Ovary (tissue), 3 donors: Measurements from ENCODE around the gene FMNL3.
"Not testable (repeated sequence)": the region's sequence is repeated elsewhere in the genome, so short reads cannot be mapped to it uniquely, and the experiment has no call there.

Source experiments
- EP300 ChIP-seq: sonication (generic); formaldehyde crosslinking; IDR thresholded peaks from one replicate; pipeline ENCODE4 v1.6.1; 2017; ENCODE audit warnings: antibody characterized with exemption
- POLR2A ChIP-seq: fragments of 450-650 bp; IDR thresholded peaks from one replicate; pipeline ENCODE4 v1.6.1; 2017; ENCODE audit warnings: antibody characterized with exemption, mild to moderate bottlenecking, moderate library complexity
- TF ChIP-seq, protein P1 (sequence below), 3 donors: fragments of 450-650 bp in 2 of 3; fragments of 200-600 bp in 1 of 3; IDR thresholded peaks; one replicate each; pipeline versions ENCODE4 v1.5.1 to v1.8.0; 2016 to 2022; ENCODE audit warnings: antibody characterized with exemption in 3 of 3, mild to moderate bottlenecking in 1 of 3
- donor health status: DM: no; HTN: no; CAD: no.

DNA sequence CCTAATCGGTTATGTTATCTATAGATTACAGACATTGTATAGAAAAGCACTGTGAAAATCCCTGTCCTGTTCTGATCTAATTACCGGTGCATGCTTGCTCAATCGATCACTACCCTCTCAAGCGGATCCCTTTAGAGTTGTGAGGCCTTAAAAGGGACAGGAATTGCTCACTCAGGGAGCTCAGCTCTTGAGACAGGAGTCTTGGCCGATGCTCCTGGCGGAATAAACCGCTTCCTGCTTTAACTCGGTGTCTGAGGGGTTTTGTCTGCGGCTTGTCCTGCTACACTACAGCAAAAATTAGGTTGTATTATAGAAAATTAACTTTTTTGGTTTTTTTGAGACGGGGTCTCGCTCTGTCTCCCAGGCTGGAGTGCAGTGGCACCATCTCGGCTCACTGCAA, 33.1 kb upstream of the FMNL3 start:
- TF ChIP-seq POLR2A, EP300: not testable (repeated sequence)
- TF ChIP-seq, protein P1, sequence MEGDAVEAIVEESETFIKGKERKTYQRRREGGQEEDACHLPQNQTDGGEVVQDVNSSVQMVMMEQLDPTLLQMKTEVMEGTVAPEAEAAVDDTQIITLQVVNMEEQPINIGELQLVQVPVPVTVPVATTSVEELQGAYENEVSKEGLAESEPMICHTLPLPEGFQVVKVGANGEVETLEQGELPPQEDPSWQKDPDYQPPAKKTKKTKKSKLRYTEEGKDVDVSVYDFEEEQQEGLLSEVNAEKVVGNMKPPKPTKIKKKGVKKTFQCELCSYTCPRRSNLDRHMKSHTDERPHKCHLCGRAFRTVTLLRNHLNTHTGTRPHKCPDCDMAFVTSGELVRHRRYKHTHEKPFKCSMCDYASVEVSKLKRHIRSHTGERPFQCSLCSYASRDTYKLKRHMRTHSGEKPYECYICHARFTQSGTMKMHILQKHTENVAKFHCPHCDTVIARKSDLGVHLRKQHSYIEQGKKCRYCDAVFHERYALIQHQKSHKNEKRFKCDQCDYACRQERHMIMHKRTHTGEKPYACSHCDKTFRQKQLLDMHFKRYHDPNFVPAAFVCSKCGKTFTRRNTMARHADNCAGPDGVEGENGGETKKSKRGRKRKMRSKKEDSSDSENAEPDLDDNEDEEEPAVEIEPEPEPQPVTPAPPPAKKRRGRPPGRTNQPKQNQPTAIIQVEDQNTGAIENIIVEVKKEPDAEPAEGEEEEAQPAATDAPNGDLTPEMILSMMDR (IDR thresholded peaks at IDR 0.05), result not testable (repeated sequence)
